WTC11 (cell line): Measurements from ENCODE around the gene YBX2.

Experiments used
- AFF4 ChIP-seq: sonication (generic); formaldehyde crosslinking; IDR thresholded peaks from 2 replicates; pipeline ENCODE4 v1.8.1; 2023; ENCODE audit warnings: mild to moderate bottlenecking, missing genetic modification reagents, borderline replicate concordance
- CBFB ChIP-seq: sonication (generic); formaldehyde crosslinking; IDR thresholded peaks from 2 replicates; pipeline ENCODE4 v1.8.1; 2022; ENCODE audit warnings: mild to moderate bottlenecking, low read depth, missing genetic modification reagents
- CTCF ChIP-seq: fragments of 200-600 bp; IDR thresholded peaks from 2 replicates; pipeline ENCODE4 v1.8.0; 2022; ENCODE audit warnings: antibody characterized with exemption
- KAT7 ChIP-seq: sonication (generic); formaldehyde crosslinking; IDR thresholded peaks from 2 replicates; pipeline ENCODE4 v1.8.1; 2023; ENCODE audit warnings: missing genetic modification reagents, mild to moderate bottlenecking, borderline replicate concordance
- TEAD4 ChIP-seq: sonication (generic); formaldehyde crosslinking; IDR thresholded peaks from 2 replicates; pipeline ENCODE4 v1.8.0; 2022; ENCODE audit warnings: mild to moderate bottlenecking, missing genetic modification reagents

GRCh38 chr17:7254511-7254910 is 39.9 kb downstream of the YBX2 start:
- no peak for TF ChIP-seq CTCF
- TF ChIP-seq TEAD4: no peak
- TF ChIP-seq AFF4: no peak
- TF ChIP-seq KAT7 (CRISPR knock-in tag): no peak
- TF ChIP-seq CBFB (CRISPR knock-in tag): no peak
